Heart left ventricle (tissue), 16 donors: ENCODE results near the gene MCTP1. TPM values are rescaled to one million over a fixed set of nuclear protein-coding genes. Genes with fewer than 3 reads are reported as not detected.

Source experiments
- ATAC-seq, 4 donors: fragments of 200-7000 bp; cut with Tn5 transposase; one replicate each; pipeline ENCODE4 v1.9.1; 2020 to 2022; ENCODE audit warnings: moderate library complexity in 4 of 4, mild to moderate bottlenecking in 3 of 4, moderate number of reproducible peaks in 1 of 4
- DNase-seq, 5 donors: peaks; one replicate each; pipeline ENCODE4 v3.0.0-alpha.2; 2020
- H3K27ac ChIP-seq, 12 donors: fragments of 200-600 bp; sonication (generic) in 4 of 12; one replicate each; pipeline versions ENCODE4 v1.5.0 to v1.8.0; 2016 to 2022; ENCODE audit warnings: mild to moderate bottlenecking in 2 of 12
- H3K27me3 ChIP-seq, 9 donors: fragments of 200-600 bp; sonication (generic) in 2 of 9; one replicate each; pipeline versions ENCODE4 v1.5.1 to v1.8.0; 2016 to 2022; ENCODE audit warnings: mild to moderate bottlenecking in 3 of 9
- H3K36me3 ChIP-seq, 9 donors: fragments of 200-600 bp; sonication (generic) in 2 of 9; one replicate each; pipeline versions ENCODE4 v1.5.0 to v1.8.0; 2018 to 2022; ENCODE audit warnings: mild to moderate bottlenecking in 2 of 9
- H3K4me1 ChIP-seq, 12 donors: fragments of 200-600 bp; sonication (generic) in 4 of 12; one replicate each; pipeline versions ENCODE4 v1.5.0 to v1.8.0; 2016 to 2022; ENCODE audit warnings: mild to moderate bottlenecking in 3 of 12
- H3K4me3 ChIP-seq, 12 donors: fragments of 200-600 bp; sonication (generic) in 4 of 12; one replicate each; pipeline versions ENCODE4 v1.5.0 to v1.8.0; 2017 to 2022; ENCODE audit warnings: mild to moderate bottlenecking in 9 of 12, moderate library complexity in 4 of 12
- H3K9me3 ChIP-seq, 12 donors: fragments of 200-600 bp; sonication (generic) in 4 of 12; one replicate each; pipeline versions ENCODE4 v1.5.0 to v1.8.0; 2016 to 2022; ENCODE audit warnings: mild to moderate bottlenecking in 1 of 12
- CTCF ChIP-seq, 12 donors: fragments of 200-600 bp; sonication (generic) in 4 of 12; IDR thresholded peaks; one replicate each; pipeline versions ENCODE4 v1.5.0 to v1.8.0; 2018 to 2022; ENCODE audit warnings: antibody characterized with exemption in 12 of 12, mild to moderate bottlenecking in 5 of 12
- POLR2A ChIP-seq, 2 donors: fragments of 450-650 bp; IDR thresholded peaks; one replicate each; pipeline ENCODE4 v1.6.1; 2017; ENCODE audit warnings: antibody characterized with exemption in 2 of 2, mild to moderate bottlenecking in 2 of 2, moderate library complexity in 2 of 2
- WGBS, 4 donors: extraction: QIAGEN DNeasy Blood & Tissue Kit in 2 of 4; methylation state at CpG; one replicate each; pipeline versions ENCODE4 v1.1.5 to v1.1.7; 2013 to 2018; 5-methylcytosine and 5-hydroxymethylcytosine counted together
- intact Hi-C, 10 donors: fragments of 100-400 bp; cut with DNase I; formaldehyde crosslinking; loops; one replicate each; pipeline versions ENCODE4 v1.11.1 to v1.14.2; 2022
- polyA plus RNA-seq, 2 donors: library from polyadenylated mRNA; stranded (reverse); fragments of 200-250 nt; gene quantifications; one replicate each; pipeline ENCODE4 v1.2.3, GENCODE V29; 2013
- total RNA-seq, 9 donors: library from RNA; depleted of rRNA in 2 of 9; stranded (reverse); fragments of >200 nt in 2 of 9; fragmentation: NEBNext Ultra II Directional in 3 of 9; extraction: Animal tissue kit (Norgen Biotek cat#: 25700) in 3 of 9; gene quantifications; one replicate each; pipeline versions ENCODE4 v1.1.0 to v1.2.4, GENCODE V29; 2016 to 2023
- donor health status: ischemic (EF 13 %, LVEDD 7.1; RV severe dilation, severe dysfunction).
- donor health status: healthy with polysubstance abuse.
- donor health status: DM: no; HTN: yes; CAD: no.
- donor health status: DM: no; HTN: no; CAD: no.
- donor health status: ischemic (EF 25% LVEDD 6.9; RV normal size, moderate dysfunction).
- donor health status: ischemic (EF 25% LVEDD 5.7; RV mildly dilated, moderate dysfunction).
- donor health status: healthy.
- donor health status: DM: yes; HTN: yes; CAD: no.
- donor health status: ischemic (EF 35%, LVEDD 5.7; RV mildly dilated, moderate dysfunction).
- donor health status: nonischemic (EF 11% LVEDD 7.7; RV severe dilation, severe dysfunction).
- donor health status: DM: yes; HTN: yes; CAD: no.
- donor health status: PGD.
- donor health status: ischemic (EF 29% LVEDD 5.4; RV normal size, mild dysfunction).
- donor health status: nonischemic (EF 23%, LVEDD 6.1; RV moderate dilation, normal function).

Gene MCTP1
- total and polyA plus RNA-seq, 11 donors: 0.91 to 28.4 (median 6.1) TPM

- 83 to 94% (median 85%) methylated on average over 1 of the region's 1 CpG for WGBS, 4 donors
- intact Hi-C loops: no loop called here
- ATAC-seq: no peak
- no peak overlapping the region for H3K4me3 ChIP-seq
- H3K27me3 ChIP-seq: no peaks in the 10 kb centered on the region
- H3K36me3 ChIP-seq: no peaks in the 10 kb centered on the region
- H3K4me1 ChIP-seq: no peaks in the 10 kb centered on the region
- H3K9me3 ChIP-seq: no peaks in the 10 kb centered on the region
- DNase-seq: no peak
- TF ChIP-seq POLR2A (IDR thresholded peaks at IDR 0.05) (no peak), CTCF (IDR thresholded peaks at IDR 0.05) (no peak)
- no peak overlapping the region for H3K27ac ChIP-seq
These were observed 559.8 kb downstream of the MCTP1 start for GRCh38 chr5:94725142-94725541.

- no peaks in the 10 kb centered on the region for H3K4me1 ChIP-seq
- no peak overlapping the region for H3K27ac ChIP-seq
- H3K4me3 ChIP-seq: no peak overlapping the region
- peaks cover 0 to 27% (median 5%) of the 10 kb centered on the region in 9 donors for H3K36me3 ChIP-seq
- no peak for TF ChIP-seq POLR2A (IDR thresholded peaks at IDR 0.05)
- no peak for TF ChIP-seq CTCF (IDR thresholded peaks at IDR 0.05)
- 56 to 77% (median 65%) methylated on average over 3 of the region's 3 CpGs for WGBS, 4 donors
- ATAC-seq: peak in 3 of 4 donors; percentile 63 to 83 (median 82)
- intact Hi-C loops: no loop called here
- H3K9me3 ChIP-seq: peaks cover 0 to 5% (median 0%) of the 10 kb centered on the region in 12 donors
- no peaks in the 10 kb centered on the region for H3K27me3 ChIP-seq
- peak in 1 of 5 donors; percentile 51 for DNase-seq
These were observed 569.1 kb downstream of the MCTP1 start for GRCh38 chr5:94715768-94716167.

GRCh38 chr5:94711785-94712184 is 573.1 kb downstream of the MCTP1 start:
- Histone ChIP-seq H3K4me1 (no peaks in the 10 kb centered on the region), H3K27me3 (no peaks in the 10 kb centered on the region), H3K36me3 (peaks cover 0 to 55% (median 32%) of the 10 kb centered on the region in 9 donors), H3K27ac (no peak overlapping the region), H3K9me3 (no peaks in the 10 kb centered on the region), H3K4me3 (no peak overlapping the region)
- ATAC-seq: no peak
- intact Hi-C loops: no loop called here
- TF ChIP-seq POLR2A (IDR thresholded peaks at IDR 0.05): no peak
- no peak for TF ChIP-seq CTCF (IDR thresholded peaks at IDR 0.05)
- DNase-seq: no peak

GRCh38 chr5:94709277-94709676 is 575.6 kb downstream of the MCTP1 start:
- no peak overlapping the region for H3K4me3 ChIP-seq
- intact Hi-C loops: no loop called here
- 80 to 95% (median 85%) methylated on average over 1 of the region's 1 CpG for WGBS, 4 donors
- no peak overlapping the region for H3K27ac ChIP-seq
- no peaks in the 10 kb centered on the region for H3K9me3 ChIP-seq
- H3K36me3 ChIP-seq: peaks cover 0 to 49% (median 32%) of the 10 kb centered on the region in 9 donors
- DNase-seq (no peak), ATAC-seq (no peak)
- no peaks in the 10 kb centered on the region for H3K4me1 ChIP-seq
- no peaks in the 10 kb centered on the region for H3K27me3 ChIP-seq
- no peak for TF ChIP-seq POLR2A (IDR thresholded peaks at IDR 0.05)
- TF ChIP-seq CTCF (IDR thresholded peaks at IDR 0.05): no peak
